Endothelial cell (in vitro differentiated cells): ENCODE data around the gene EN2. TPM values are rescaled to one million over a fixed set of nuclear protein-coding genes. Genes with fewer than 3 reads are reported as not detected.

ENCODE experiments used
- DNase-seq: peaks from one replicate; pipeline ENCODE4 v3.0.0; 2021; ENCODE audit warnings: low spot score
- H3K27ac Mint-ChIP-seq: one replicate; pipeline ENCODE4 v1.8.0; 2021; ENCODE audit warnings: mixed read lengths, inconsistent platforms; ENCODE audit not compliant: unreplicated experiment
- H3K27me3 Mint-ChIP-seq: one replicate; pipeline ENCODE4 v1.8.0; 2021; ENCODE audit warnings: mild to moderate bottlenecking, moderate library complexity, mixed read lengths, inconsistent platforms; ENCODE audit not compliant: unreplicated experiment
- H3K36me3 Mint-ChIP-seq: one replicate; pipeline ENCODE4 v1.8.0; 2021; ENCODE audit warnings: mild to moderate bottlenecking, low read depth, mixed read lengths, inconsistent platforms; ENCODE audit not compliant: unreplicated experiment
- H3K4me1 Mint-ChIP-seq: one replicate; pipeline ENCODE4 v1.8.0; 2021; ENCODE audit warnings: mild to moderate bottlenecking, mixed read lengths, inconsistent platforms; ENCODE audit not compliant: unreplicated experiment
- H3K4me3 Mint-ChIP-seq: one replicate; pipeline ENCODE4 v1.8.0; 2021; ENCODE audit warnings: mild to moderate bottlenecking, mixed read lengths, inconsistent platforms; ENCODE audit not compliant: unreplicated experiment
- H3K9me3 Mint-ChIP-seq: one replicate; pipeline ENCODE4 v1.8.0; 2021; ENCODE audit warnings: mixed read lengths, inconsistent platforms; ENCODE audit not compliant: unreplicated experiment
- CTCF ChIP-seq: fragments of 200-600 bp; sonication (generic); IDR thresholded peaks from one replicate; pipeline ENCODE4 v1.5.0; 2021; ENCODE audit warnings: antibody characterized with exemption; ENCODE audit not compliant: unreplicated experiment
- total RNA-seq: library from RNA; stranded (reverse); fragmentation: NEBNext Ultra II Directional; extraction: Animal tissue kit (Norgen Biotek cat#: 25700); gene quantifications from one replicate; pipeline ENCODE4 v1.2.1, GENCODE V29; 2021; ENCODE audit not compliant: unreplicated experiment

The EN2 gene
- total RNA-seq, 1 donor from 2014 or later = 2.1 TPM

GRCh38 chr7:155430606-155431005, 27.3 kb upstream of the EN2 start:
- no peak for TF ChIP-seq CTCF
- Mint-ChIP-seq H3K27me3 (peaks cover 5% of the 10 kb centered on the region), H3K36me3 (no peaks in the 10 kb centered on the region)

GRCh38 chr7:155431231-155431630, 26.7 kb upstream of the EN2 start:
- H3K4me1 Mint-ChIP-seq = no peaks in the 10 kb centered on the region
- no peak for TF ChIP-seq CTCF
- H3K9me3 Mint-ChIP-seq = no peaks in the 10 kb centered on the region
- H3K36me3 Mint-ChIP-seq = no peaks in the 10 kb centered on the region
- no peak for DNase-seq
- no peak overlapping the region for H3K27ac Mint-ChIP-seq
- H3K27me3 Mint-ChIP-seq = peaks cover 7% of the 10 kb centered on the region
- H3K4me3 Mint-ChIP-seq = no peak overlapping the region

More at GRCh38 chr7:155430606-155431005, 27.3 kb upstream of the EN2 start:
- Mint-ChIP-seq H3K4me3 (no peak overlapping the region), H3K4me1 (no peaks in the 10 kb centered on the region), H3K27ac (no peak overlapping the region), H3K9me3 (no peaks in the 10 kb centered on the region)
- no peak for DNase-seq

GRCh38 chr7:155431711-155432110, 26.2 kb upstream of the EN2 start:
- H3K4me1 Mint-ChIP-seq = no peaks in the 10 kb centered on the region
- H3K27ac Mint-ChIP-seq = no peak overlapping the region
- no peak for DNase-seq
- no peak overlapping the region for H3K4me3 Mint-ChIP-seq
- no peaks in the 10 kb centered on the region for H3K36me3 Mint-ChIP-seq
- H3K9me3 Mint-ChIP-seq = no peaks in the 10 kb centered on the region
- peaks cover 9% of the 10 kb centered on the region for H3K27me3 Mint-ChIP-seq
- no peak for TF ChIP-seq CTCF

- no peaks in the 10 kb centered on the region for H3K36me3 Mint-ChIP-seq
- H3K4me3 Mint-ChIP-seq = no peak overlapping the region
- H3K27me3 Mint-ChIP-seq = peaks cover 14% of the 10 kb centered on the region
- DNase-seq = no peak
- H3K4me1 Mint-ChIP-seq = no peaks in the 10 kb centered on the region
- no peak for TF ChIP-seq CTCF
- no peaks in the 10 kb centered on the region for H3K9me3 Mint-ChIP-seq
- H3K27ac Mint-ChIP-seq = no peak overlapping the region
Observed at GRCh38 chr7:155435110-155435509, 22.8 kb upstream of the EN2 start.

- no peak for DNase-seq
- peaks cover 13% of the 10 kb centered on the region for H3K27me3 Mint-ChIP-seq
Observed at GRCh38 chr7:155437836-155438235, 20.1 kb upstream of the EN2 start.

More at GRCh38 chr7:155437836-155438235, 20.1 kb upstream of the EN2 start:
- H3K4me1 Mint-ChIP-seq = no peaks in the 10 kb centered on the region
- H3K9me3 Mint-ChIP-seq = no peaks in the 10 kb centered on the region
- no peak overlapping the region for H3K27ac Mint-ChIP-seq
- TF ChIP-seq CTCF = no peak
- no peaks in the 10 kb centered on the region for H3K36me3 Mint-ChIP-seq
- no peak overlapping the region for H3K4me3 Mint-ChIP-seq
